ENCODE measurements around the gene ZNF319. TPM values are rescaled to one million over a fixed set of nuclear protein-coding genes. Genes with fewer than 3 reads are reported as not detected.

ZNF319 gene
- total and polyA plus RNA-seq, 2 of the 8 experiments (the other 6 are each of a cell fraction or from before 2014, with no cell fraction given) = 3.3 to 5.5 TPM

- H3K23ac ChIP-seq (ENCODE audit: insufficient read length) = no peak overlapping the region
- H3K9me3 ChIP-seq (ENCODE audit: insufficient read depth in 2 of 2, low read depth in 1 of 2, low read length in 1 of 2) = no peaks in the 10 kb centered on the region
- peaks cover 4 to 46% (median 16%) of the 10 kb centered on the region in 4 experiments; a peak in 5 of 8 replicates for H3K36me3 ChIP-seq (ENCODE audit: control insufficient read depth in 2 of 4, insufficient read depth in 4 of 4, low read length in 3 of 4)
- TF ChIP-seq ASH2L (IDR thresholded peaks at IDR 0.05; ENCODE audit: low read length) = no peak
- no peak for TF ChIP-seq CEBPB (IDR thresholded peaks at IDR 0.05; ENCODE audit: low read depth, low read length)
- TF ChIP-seq CHD2 (IDR thresholded peaks at IDR 0.05; ENCODE audit: low read length) = no peak
- TF ChIP-seq RXRA (IDR thresholded peaks at IDR 0.05; ENCODE audit: insufficient read depth, low read depth, low read length) = no peak
- TF ChIP-seq USF2 (IDR thresholded peaks at IDR 0.05; ENCODE audit: low read length) = no peak
- no peak for TF ChIP-seq MAX (IDR thresholded peaks at IDR 0.05)
- no peak for TF ChIP-seq FOSL1 (IDR thresholded peaks at IDR 0.05; ENCODE audit: insufficient read depth, low read depth, low read length)
- WGBS, 2 experiments (ENCODE audit: extremely low coverage in 1 of 2, insufficient coverage in 1 of 2, insufficient read length in 1 of 2, insufficient replicate concordance in 2 of 2, low coverage in 1 of 2, low lambda C conversion rate in 2 of 2, missing lambda C conversion rate in 1 of 2) = 95% methylated on average over 12 of the region's 12 CpGs; no CpG with 5 or more reads in 1 of the 2 experiments
- no peak overlapping the region for H3K4me2 ChIP-seq (ENCODE audit: insufficient read depth in 1 of 2, low read depth in 2 of 2, low read length in 2 of 2)
- no peak overlapping the region for H2BK15ac ChIP-seq (ENCODE audit: low read length)
- H3K27me3 ChIP-seq (replicated peaks in 1 of 4; ENCODE audit: control insufficient read depth in 3 of 4, extremely low read depth in 1 of 4, insufficient read depth in 3 of 4, low read length in 3 of 4) = no peaks in the 10 kb centered on the region
- H2BK120ac ChIP-seq (replicated peaks; ENCODE audit: low read depth, low read length) = no peak overlapping the region
- H3K18ac ChIP-seq (ENCODE audit: extremely low read depth, low read length) = no peak overlapping the region
- no peak overlapping the region for H3K4ac ChIP-seq (replicated peaks; ENCODE audit: insufficient read length, low read depth, low read length)
- no peak overlapping the region for H2BK20ac ChIP-seq (ENCODE audit: low read length)
- no peak overlapping the region for H2BK12ac ChIP-seq (ENCODE audit: low read depth, low read length)
- H4K20me1 ChIP-seq (replicated peaks in 1 of 2; ENCODE audit: control insufficient read depth in 1 of 2, insufficient read depth in 2 of 2, low read length in 2 of 2) = peaks cover 4 to 19% of the 10 kb centered on the region in 2 experiments
- H3K56ac ChIP-seq (replicated peaks; ENCODE audit: insufficient read length, low read depth, low read length) = no peak overlapping the region
- no peak overlapping the region for H2AFZ ChIP-seq (ENCODE audit: low read length)
- H3K9ac ChIP-seq (replicated peaks in 1 of 4; ENCODE audit: extremely low read depth in 1 of 4, low read depth in 3 of 4, low read length in 3 of 4) = no peak overlapping the region
- peaks cover 0 to 2% (median 0%) of the 10 kb centered on the region in 4 experiments; a peak in 1 of 7 replicates for H3K4me1 ChIP-seq (replicated peaks in 1 of 4; ENCODE audit: control insufficient read depth in 3 of 4, insufficient read depth in 4 of 4, low read length in 3 of 4)
- H3K79me2 ChIP-seq (ENCODE audit: control insufficient read depth in 1 of 2, insufficient read depth in 2 of 2, low read length in 2 of 2) = peaks cover 0 to 5% of the 10 kb centered on the region in 2 experiments; a peak in 1 of 4 replicates
- H4K5ac ChIP-seq (ENCODE audit: insufficient read length, low read depth, low read length) = no peak overlapping the region
- no peak overlapping the region for H4K91ac ChIP-seq (replicated peaks; ENCODE audit: insufficient read length, low read length)
- no peak overlapping the region for H2BK5ac ChIP-seq (ENCODE audit: low read depth, low read length)
- no peak for FAIRE-seq
- H3K4me3 ChIP-seq (ENCODE audit: extremely low read depth in 1 of 4, insufficient read depth in 2 of 4, low read depth in 3 of 4, low read length in 4 of 4) = no peak overlapping the region
- no peaks in the 10 kb centered on the region for H3K23me2 ChIP-seq (ENCODE audit: low read depth, low read length)
- DNase-seq (ENCODE audit: low read depth in 1 of 2, low spot score in 2 of 2) = no peak
- no peak overlapping the region for H4K8ac ChIP-seq (ENCODE audit: extremely low read depth, insufficient read depth, low read length)
- H3K27ac ChIP-seq (ENCODE audit: low read depth, low read length) = no peak overlapping the region
- H2AK5ac ChIP-seq (ENCODE audit: low read depth, low read length) = no peak overlapping the region
- ChIA-PET CTCF (ENCODE audit: partially characterized antibody) (interaction anchor here (0.8 to 19.9 kb wide), 5 partner anchors 8 to 82 kb away, joined by 3 to 362 read pairs (median 10); partner anchors contain the start of gene CFAP20), POLR2A (ENCODE audit: partially characterized antibody) (interaction anchor here (1.1 kb wide), 1 partner anchor 14 kb away, joined by 3 read pairs; no protein-coding TSS in a partner anchor)
- H3K14ac ChIP-seq (ENCODE audit: insufficient read length) = no peak overlapping the region
- peaks cover 7% of the 10 kb centered on the region for H3K79me1 ChIP-seq (ENCODE audit: low read depth, low read length)
Observed at GRCh38 chr16:58040496-58040846, 40.0 kb upstream of the ZNF319 start.
